ENCODE data around the gene ZFYVE21.
"Not testable (repeated sequence)": the region's sequence is repeated elsewhere in the genome, so short reads cannot be mapped to it uniquely, and the experiment has no call there.

The ZFYVE21 gene

DNA sequence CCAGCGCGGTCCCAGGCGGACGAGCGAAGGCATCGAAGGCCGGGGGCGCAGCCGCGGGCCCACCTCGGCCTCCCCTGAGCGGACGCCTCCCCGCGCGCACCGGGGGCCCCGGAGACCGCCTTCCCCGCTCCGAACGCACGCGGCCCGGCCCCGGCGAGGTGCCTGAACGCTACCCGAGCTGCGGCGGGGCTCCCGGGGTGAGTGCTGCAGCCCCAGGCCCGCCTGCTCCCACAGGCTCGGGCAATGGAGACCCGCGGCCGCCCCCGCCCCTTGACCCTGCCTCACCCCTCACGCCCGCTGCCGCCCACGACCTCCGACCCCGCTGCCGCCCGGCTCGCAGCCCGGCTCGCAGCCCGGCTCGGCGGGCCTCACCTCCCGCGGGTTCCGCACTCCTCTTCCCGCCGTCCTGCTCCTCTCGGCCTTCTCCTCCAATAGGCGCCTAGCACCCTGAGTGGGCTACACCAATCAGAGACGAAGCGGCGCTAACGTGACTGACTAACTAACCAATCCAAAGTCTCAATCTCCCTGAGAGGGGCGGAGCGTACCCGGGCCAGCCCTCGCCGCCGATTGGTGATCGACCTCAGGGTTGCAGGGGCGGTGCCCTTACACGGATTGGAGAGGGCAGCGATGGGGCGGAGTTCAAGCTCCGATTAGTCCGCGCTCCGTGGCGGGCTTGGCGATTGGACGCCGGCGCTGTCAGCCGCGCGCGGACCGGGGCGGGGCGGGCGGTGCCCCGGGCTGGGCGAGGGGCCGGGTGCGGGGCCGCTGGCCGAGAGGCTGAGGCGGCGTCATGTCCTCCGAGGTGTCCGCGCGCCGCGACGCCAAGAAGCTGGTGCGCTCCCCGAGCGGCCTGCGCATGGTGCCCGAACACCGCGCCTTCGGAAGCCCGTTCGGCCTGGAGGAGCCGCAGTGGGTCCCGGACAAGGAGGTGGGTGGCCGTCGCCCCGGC is at the start of gene ZFYVE21, which contains the start of gene XRCC3:
TSS of gene ZFYVE21 (plus strand) at position 759 of the 949 bp plus-strand sequence. CDS start at position 791, 32 bp downstream.
TSS of gene XRCC3 (minus strand) at position 400 of the 949 bp plus-strand sequence. CDS start 4,364 bp downstream, outside the sequence.
- FAIRE-seq: peak; percentile 98

DNA sequence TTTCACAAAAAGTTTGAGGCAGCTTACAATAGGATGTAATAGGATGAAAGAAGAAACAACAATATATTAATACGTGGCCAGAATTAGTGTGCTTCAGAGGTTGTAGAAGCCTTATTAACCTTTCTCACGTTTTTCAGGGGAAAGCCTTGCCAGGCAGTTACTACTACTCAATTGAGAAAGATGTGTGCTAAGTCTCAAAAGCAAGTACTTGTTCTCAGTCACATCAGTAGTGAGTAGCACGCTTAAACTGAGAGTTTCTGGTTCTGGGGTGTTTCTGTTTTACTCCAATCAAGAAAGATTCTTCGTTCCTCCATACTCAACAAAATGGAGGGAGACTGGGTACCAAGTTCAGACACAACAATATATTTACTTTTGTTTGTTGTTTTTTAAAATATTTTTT is 47.9 kb upstream of the ZFYVE21 start:
- FAIRE-seq: no peak

DNA sequence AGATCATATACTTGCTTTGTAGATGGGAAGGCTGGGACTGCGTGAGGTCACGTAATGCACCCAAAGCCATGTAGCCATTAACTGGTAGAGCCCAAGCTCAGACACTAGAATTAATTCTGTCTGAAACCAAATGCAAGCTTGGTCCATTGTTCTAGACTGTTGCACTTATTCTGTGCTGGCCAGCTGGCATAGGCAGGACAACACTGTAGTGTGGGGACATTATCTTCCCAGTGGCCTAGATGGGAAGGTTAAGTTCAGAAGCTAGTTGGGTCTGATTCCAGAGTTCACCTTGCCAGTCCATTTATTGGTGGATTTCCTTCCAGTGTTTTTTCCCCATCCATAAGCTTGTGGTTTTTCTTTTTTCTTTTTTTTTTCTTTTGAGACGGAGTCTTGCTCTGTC is 47.5 kb upstream of the ZFYVE21 start:
- FAIRE-seq: no peak

DNA sequence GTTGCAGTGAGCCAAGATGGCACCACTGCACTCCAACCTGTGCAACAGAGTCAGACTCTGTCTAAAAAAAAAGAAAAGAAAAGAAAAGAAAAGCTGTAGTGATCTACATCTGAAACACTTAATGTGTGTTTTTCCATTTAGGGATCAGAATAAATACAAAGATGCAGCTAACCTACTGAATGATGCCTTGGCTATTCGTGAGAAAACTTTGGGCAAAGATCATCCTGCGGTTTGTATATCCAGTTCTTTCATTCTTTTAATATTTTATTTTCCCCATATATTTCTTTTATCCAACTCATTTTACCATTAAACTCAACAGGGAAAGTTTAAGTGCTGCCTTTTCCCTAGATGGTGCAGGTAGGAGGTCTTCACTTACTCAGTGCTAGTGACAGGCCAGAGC is 46.2 kb upstream of the ZFYVE21 start:
- no peak for FAIRE-seq

DNA sequence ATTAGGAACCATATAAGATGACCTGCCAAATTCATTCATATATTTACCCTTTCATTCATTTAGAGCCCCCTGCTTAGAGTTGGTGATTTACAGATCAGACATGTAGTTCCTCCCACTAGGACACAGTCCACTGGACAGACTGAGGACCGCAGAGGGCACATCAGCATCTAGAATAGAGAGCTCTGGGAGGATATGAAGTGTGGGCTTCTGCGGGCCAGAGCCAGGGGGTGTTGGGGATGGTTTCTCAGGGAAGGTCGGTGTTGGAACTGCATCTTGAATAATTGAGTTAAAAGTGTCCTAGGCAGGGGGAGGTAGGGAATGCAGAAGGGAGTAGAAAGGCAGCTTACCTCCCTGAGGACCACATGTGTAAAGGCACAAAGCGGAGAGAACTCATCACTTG is 43.7 kb upstream of the ZFYVE21 start:
- no peak for FAIRE-seq

DNA sequence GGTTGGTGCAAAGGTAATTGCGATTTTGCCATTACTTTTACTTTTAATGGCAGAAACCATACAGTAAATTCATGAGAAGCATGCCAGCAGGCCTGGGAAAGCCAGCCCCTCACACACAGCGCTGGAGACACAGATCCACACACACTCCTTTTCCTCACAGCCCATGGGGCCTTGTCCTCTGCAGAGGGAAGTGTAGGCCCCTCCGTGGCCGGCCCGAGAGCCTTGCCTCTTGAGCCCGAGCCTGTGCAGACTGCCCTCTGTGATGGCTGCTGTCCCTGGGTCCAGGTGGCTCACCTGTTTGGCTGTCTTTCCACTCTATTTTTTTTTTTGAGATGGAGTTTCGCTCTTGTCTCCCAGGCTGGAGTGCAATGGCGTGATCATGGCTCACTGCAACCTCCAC is 39.7 kb upstream of the ZFYVE21 start:
- no peak for FAIRE-seq

DNA sequence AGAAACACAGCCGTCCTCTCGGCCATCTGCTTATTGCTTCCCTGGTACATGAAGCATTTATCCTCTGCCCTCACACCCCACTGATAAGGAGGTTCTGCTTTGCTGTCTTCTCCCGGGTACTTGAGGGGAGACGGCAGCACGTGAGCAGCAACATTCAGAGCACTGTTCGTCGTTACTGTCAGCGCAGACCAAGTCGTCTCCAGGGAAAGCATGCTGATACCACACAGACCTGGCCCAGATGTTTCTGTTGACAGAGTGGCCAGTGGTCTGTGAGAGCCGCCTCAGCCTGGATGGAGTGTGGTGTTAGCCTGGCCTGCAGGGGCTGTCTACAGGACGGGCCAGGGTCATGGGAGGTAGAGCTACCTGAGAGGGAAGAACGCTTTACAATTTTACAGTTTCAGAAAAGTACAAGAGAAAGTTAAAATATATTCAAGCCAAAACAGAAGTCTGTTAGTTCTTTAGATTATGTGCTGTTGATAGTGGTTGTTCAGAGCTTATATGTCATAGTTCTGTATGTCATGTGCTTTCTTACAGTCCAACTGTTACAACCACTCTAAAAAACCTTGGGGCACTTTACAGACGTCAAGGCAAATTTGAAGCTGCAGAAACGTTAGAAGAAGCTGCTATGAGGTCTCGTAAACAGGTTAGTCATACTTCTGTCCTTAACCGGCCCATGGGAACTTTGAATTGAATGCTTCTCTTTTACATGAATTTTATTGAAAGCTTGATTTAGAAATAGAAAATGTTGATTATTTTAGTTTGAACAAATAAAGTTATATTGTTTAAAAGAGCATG is 38.5 kb upstream of the ZFYVE21 start:
- FAIRE-seq: no peak

DNA sequence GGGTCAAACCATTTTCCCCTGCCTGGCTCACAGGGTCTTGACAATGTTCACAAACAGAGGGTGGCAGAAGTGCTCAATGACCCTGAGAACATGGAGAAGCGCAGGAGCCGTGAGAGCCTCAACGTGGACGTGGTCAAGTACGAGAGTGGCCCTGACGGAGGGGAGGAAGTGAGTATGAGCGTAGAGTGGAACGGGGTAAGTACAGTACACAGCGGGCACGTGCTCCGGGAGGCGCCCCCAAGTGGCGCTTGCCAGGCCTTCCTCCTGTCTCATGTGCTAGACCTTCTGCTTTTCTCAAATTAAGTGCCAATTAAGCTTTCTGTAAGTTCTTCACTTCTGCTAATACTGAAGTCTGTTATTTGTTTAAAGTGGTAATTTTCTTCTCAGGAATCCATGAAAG is 36.3 kb upstream of the ZFYVE21 start:
- FAIRE-seq: no peak

DNA sequence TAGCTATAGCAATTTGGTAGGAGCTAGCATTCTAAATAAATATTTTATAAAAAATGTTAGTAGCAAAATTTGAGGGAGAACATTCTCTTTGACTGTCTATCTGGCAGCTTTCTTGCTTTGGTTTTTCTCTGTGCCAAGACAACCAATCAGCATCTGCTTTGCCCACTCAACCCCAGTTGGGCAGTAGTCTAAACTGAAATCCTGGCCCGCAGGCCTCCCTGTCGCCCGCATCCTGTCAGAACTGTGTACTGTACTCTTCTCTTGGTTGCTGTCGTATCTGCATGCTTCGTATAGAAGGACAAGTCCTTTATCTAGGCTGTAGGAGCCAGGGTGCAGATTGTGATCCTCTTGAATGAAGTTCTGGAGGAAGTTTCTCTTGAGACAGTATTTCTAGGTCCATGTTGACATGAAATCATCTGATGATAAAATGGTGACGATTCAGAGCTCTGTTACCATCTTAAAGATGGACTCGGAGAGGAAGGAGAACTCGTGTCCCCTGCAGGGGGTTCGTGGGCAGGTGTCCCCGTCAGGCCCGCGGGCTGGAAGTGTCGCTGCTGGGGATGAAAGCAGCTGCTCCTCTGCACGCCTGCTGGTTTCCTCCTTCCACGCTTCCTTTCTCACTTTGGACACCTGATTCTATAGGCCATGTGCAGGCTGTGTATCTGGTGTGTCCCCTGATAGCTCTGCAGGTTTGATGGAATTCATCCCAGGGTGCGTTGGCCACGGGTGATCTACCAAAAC is 34.9 kb upstream of the ZFYVE21 start:
- no peak for FAIRE-seq

DNA sequence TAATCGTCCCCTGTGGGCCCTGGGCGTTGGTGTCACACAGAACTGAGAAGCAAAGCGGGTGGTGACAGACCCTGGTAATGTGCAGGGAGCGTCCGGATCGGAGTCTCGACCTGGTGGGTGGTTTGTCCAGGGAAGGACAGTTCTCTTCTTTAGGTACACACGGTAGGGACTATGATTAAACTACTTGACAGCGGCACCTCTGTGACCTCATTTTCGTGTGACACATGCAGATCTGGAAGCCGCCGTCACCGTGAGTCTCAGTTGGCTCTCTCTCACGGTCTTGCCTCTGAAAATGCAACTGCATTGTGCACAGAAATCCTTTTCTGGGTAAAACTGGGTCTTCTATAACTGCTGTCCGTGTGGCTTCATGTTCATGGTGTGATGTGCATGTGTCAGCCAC is 32.5 kb upstream of the ZFYVE21 start:
- no peak for FAIRE-seq

DNA sequence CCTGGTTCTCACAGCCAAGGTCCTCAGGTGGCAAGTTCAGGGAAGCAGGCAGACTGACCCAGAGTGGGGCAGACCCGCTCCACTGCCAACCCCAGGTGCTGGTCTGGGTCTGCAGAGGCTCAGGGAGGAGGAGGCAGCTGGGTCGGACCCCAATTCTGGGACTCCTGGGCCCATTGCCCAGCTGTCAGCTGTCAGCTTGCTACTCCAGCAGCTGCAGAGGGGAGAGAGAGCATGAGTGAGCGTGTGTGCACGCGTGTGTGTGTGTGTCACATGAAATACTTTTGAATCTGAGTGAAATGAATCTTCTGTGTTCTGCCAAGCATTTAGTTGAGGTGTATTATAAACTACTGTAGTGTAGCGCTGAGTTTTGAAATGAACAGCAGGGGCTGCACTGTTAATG is 31.1 kb upstream of the ZFYVE21 start:
- no peak for FAIRE-seq

DNA sequence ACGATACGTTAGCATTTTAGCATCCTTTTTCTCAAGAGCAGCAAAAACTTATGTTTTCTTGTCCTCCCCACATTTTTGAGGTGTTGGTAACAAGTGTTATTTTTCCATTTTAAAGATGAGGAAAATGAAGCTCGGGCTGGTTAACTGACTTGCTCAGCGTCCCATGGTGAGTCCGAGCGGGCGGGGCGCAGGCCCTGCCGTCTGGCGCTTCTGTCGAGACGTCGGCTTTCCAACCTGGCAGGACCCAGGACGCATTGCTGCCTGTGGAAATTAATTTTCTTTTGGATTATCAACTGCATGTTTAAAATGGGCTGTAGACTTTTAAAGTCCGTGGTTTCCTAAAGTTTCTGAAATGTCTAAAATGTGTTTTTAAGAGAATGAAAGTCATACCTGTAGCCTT is 30.7 kb upstream of the ZFYVE21 start:
- no peak for FAIRE-seq

DNA sequence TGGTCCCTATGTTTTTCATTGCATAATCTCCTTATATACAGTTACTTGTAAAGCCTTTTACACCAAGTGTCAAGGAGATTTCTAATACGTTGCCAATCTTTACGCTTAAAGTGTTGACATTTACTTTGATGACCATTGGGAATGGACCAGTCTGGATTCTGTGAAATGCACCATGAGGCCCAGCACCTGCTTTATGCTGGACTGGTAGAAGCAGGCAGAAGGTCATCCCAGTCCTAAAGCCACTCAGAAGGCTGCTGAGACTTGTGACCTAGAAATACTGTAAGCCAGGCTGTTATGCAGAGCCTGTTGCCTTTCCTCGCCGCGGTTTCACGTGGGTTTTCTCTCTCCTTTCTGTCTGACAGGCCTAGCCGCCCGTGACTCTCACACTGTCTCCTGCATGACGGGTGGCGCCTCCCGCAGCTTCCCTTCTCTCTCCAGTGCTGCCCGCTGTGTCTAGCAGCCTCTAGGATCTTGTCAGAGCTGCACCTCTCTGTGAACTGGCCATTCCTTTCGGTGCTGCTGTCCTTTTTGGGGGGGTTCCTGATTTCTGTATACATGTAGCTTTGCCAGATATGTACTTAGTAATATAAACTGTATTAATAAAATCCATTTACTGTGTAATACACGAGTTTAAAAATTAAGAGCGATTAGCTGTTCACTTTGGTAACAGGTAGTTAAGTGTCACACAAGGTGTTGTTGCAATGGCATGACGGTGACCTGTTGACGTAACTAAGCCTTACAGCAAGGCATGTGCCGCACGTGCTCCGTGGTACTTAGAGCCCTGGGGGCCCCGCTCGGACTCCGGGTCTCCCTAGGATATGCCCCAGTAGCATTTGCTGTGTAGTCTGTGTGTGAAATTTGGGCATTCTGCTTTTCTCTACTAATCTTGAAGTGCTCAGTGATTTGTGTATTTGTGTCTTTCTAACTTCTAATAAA is 30.1 kb upstream of the ZFYVE21 start:
- no peak for FAIRE-seq

DNA sequence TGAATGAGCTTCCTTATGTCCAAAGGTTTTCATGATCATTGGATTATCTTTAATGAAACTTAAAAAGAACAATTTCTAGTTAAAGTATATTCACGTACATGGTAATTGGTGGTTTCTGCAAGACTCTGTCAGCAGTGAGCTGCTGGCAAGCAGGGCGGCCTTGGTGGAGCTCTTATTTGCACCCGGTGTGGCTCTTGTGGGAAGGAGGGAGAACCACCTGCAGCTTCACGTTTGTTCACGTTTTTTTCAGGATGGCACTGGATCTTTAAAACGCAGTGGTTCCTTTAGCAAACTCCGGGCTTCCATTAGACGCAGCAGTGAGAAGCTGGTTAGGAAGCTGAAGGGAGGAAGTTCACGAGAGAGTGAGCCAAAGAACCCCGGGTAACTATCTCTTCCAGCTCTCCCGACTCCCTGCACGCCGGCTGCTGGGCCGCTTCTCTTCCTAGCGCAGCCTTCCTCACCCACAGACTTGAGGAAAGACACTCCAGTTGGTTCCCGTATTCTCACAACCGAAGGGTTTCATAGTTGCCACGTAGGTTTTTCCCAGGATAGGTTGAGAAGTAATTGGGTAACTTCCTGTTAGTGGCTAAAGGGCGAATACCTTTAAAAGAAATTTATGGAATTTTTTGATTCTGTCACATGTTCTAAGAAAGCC is 28.7 kb upstream of the ZFYVE21 start:
- FAIRE-seq: no peak

DNA sequence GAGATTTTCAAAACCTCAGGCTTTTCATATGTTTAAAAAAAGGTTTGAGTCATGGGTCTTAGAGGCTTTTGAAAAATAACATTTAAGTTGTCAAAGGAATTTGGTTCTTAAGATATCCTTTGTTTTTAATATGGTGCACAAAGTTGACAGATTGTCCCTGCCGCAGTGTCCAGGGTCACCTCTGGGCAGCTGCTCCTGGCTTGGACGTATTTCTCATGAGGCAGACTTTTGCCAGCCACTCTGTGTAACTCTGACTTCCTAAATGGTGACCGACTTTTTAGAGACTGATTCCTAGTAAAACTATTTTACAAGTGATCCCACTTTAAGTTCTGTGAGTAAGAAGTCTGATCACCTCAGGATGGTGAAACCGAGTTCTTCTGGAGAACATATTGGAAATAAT is 27.9 kb upstream of the ZFYVE21 start:
- no peak for FAIRE-seq

DNA sequence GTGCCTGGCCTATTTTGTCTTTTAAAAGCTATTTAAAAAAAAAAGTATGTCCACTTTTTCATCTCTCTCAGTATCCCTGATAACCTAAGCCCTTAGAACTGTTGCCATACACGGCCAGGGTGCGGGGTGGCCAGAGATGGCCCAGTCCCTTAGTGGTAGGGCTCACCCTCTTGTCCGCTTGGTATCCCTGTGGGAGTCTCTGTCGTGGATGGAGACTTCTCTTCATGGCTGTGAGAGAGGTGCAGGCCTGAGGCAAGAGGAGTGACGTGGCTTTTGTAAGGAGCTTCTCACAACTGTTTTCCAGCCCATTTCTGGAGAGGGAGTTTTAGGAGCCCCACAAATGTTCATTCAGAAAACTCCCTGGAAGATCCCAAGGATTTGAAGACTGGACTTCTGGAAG is 27.2 kb upstream of the ZFYVE21 start:
- FAIRE-seq: no peak

DNA sequence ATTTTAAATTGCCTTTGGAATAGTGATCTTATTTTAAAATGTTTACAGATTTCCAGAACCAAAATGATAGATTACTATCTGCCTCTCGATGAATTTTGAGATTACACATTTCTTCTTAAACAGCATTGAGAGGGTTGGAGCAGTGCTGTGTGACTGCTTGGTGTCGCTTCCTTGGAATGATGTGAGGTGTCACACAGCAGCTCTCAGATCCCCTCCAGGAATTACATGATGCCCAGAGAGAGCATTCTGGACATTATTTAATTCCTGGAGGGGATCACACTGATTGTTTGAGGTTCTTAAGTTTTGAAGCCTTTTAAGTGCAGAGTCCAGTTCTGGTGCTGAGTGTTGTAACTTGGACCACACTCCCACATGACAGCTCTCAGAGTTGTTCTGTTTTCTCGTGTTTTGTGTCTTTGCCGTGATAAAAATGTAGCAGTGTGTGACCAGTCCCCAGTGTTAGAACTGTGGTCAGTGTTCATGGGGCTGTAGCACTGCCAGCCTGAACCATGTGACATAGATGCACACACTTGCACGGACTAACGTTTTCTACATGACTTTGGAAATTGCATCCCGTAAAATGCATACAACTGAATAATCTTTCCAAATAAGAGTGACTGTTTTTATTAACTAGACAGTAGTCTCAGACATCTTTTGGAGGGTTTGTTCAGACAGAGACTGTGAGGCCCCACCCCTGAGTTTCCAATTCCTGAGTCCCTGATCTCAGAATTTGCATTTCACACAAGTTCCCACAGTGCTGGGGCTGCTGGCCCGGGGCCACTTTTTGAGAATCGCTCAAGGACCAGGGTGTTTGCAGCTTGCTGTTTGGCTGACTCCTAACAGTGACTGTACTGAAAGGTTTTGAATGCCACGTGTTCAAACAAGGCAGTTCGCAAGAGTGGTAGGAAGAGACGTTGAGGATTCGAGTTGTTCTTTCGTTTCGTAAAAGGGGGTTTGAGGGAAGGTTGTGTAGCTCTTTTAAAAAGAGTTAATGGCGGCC is 26.4 kb upstream of the ZFYVE21 start:
- no peak for FAIRE-seq

DNA sequence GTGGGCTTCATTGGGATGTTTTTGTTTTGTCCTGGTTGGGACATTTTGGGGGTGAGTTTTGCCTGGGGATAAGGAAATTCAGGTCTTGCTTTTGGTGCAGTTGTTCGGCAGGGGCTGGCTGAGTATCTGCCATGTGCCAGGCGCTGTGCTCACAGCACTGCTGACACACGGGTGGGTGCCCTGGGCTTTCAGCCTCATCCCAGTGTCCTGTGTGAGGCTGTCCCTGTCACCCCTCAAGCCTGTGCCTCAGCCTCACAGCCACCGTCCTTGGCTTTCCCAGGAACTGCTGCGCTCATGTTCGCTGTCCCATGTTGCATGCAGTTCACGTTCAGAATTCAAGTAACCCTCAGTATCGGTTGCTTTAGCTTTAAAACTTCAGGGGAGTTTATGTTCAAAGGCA is 25.3 kb upstream of the ZFYVE21 start:
- FAIRE-seq: no peak

DNA sequence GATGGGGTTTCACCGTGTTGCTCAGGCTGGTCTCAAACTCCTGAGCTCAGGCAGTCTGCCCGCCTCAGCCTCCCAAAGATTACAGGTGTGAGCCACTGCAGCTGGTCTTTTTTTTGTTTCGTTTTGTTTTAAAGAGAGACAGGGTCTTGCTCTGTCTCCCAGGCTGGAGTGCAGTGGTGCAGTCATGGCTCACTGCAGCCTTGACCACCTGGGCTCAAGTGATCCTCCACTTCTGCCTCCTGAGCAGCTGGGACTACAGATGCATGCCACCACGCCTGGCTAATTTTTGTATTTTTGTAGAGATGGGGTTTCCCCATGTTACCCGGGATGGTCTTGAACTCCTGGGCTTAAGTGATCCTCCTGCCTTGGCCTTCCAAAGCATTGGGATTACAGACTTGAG is 24.0 kb upstream of the ZFYVE21 start:
- not testable (repeated sequence) for FAIRE-seq

DNA sequence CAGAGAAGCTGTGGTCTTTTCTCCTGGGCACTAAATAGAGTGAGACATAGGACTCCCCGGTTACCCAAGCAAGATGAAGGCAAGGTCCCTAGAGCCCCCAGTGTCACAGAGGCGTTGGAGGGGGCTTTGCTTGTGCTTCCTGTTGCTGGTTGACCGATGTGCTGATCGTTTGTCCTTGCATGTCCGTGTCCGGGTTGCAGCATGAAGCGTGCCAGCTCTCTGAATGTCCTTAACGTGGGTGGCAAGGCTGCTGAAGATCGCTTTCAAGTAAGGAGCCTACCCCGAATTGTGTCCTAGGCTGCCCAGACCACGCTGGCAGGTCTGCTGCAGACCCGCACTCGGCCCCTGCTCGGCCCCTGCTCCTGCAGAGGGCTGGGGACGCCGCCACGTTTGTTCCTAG is 23.5 kb upstream of the ZFYVE21 start:
- no peak for FAIRE-seq

Measured in endometrium (tissue), 2 donors.